Neural crest cell (in vitro differentiated cells): Measurements from ENCODE around the gene MRPL55. TPM values are rescaled to one million over a fixed set of nuclear protein-coding genes. Genes with fewer than 3 reads are reported as not detected.

Source experiments
- DNase-seq: peaks from one replicate; pipeline ENCODE4 v3.0.0; 2021; ENCODE audit warnings: low read depth, mixed read lengths, low spot score
- H3K27ac Mint-ChIP-seq: one replicate; pipeline ENCODE4 v1.8.0; 2021; ENCODE audit warnings: mild to moderate bottlenecking, mixed read lengths; ENCODE audit not compliant: unreplicated experiment
- H3K27me3 Mint-ChIP-seq: 2 replicates; pipeline ENCODE4 v1.8.0; 2021; ENCODE audit warnings: low read depth, mild to moderate bottlenecking, mixed read lengths
- H3K36me3 Mint-ChIP-seq: 2 replicates; pipeline ENCODE4 v1.8.0; 2021; ENCODE audit warnings: low read depth, mild to moderate bottlenecking, mixed read lengths
- H3K4me1 Mint-ChIP-seq: 2 replicates; pipeline ENCODE4 v1.8.0; 2021; ENCODE audit warnings: mixed read lengths
- H3K4me3 Mint-ChIP-seq: one replicate; pipeline ENCODE4 v1.8.0; 2021; ENCODE audit warnings: mild to moderate bottlenecking, mixed read lengths
- H3K9me3 Mint-ChIP-seq: 2 replicates; pipeline ENCODE4 v1.8.0; 2021; ENCODE audit warnings: mixed read lengths
- total RNA-seq: library from RNA; stranded (reverse); gene quantifications from 2 replicates; pipeline ENCODE4 v1.2.1, GENCODE V29; 2021
- TF ChIP-seq, protein P1 (sequence below): fragments of 200-600 bp; sonication (generic); conservative IDR thresholded peaks from 2 replicates; pipeline ENCODE4 v1.5.0; 2021; ENCODE audit warnings: antibody characterized with exemption, mild to moderate bottlenecking

The MRPL55 gene
- total RNA-seq, 1 donor from 2014 or later: 67.3 TPM

DNA sequence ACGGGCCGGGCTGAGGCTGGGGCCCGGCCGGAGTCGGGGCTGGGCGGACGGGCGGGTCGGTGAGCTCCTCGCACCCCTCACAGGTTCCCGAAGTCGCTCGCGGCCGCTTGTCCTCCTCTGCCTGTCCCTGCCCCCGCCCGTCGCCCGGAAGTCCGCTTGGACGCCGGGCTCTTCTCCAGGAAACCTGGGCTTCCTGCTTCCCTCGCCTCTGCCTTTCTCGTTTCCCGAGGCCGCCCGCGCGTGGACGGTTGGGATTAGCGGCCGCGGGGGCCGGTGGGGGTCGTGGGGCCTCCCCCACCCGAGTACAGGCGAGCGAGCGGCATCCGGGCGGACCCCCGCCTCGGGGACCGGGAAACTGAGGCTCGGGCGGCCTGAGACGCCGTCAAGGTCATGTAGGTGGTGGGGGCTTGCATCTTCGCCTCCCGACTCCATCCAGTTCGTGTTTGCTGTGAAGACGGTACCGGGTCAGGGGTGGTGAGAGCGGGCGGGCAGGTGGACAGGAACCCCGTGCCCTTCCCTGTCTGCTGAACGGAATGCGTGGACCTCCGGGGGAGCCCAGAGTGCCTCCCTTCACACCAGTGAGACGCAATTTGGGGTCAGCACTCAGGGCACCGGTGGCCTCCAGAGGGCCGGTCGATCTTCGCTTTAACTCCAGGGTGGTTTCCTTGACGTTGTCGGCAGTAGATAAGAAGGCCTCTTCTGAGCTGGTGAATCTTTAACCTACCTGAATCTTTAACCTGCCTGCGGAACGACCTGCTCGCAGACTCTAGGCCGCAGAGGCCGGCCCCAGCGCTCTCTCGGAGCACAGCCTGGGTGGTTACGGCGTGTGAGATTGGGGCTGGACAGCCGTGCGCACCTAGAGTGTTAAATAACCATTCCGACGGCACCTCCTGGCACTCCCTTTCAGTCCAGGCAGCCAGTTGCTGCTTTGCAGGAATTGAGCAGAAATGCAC lies 25.9 kb downstream of the MRPL55 start:
- H3K27ac Mint-ChIP-seq: peak overlapping the region; percentile 96
- H3K4me1 Mint-ChIP-seq: peaks cover 49% of the 10 kb centered on the region

GRCh38 chr1:228082214-228082917 lies 26.7 kb downstream of the MRPL55 start, which contains the start of gene ARF1:
Gene ARF1, plus strand, starts transcription at chr1:228082708. Its CDS starts 14,407 bp downstream, at chr1:228097115.
- Mint-ChIP-seq H3K36me3 (no peaks in the 10 kb centered on the region), H3K9me3 (no peaks in the 10 kb centered on the region), H3K4me1 (peaks cover 41% of the 10 kb centered on the region), H3K27ac (peak within 1 kb of the TSS; percentile 96), H3K27me3 (peaks cover 2% of the 10 kb centered on the region), H3K4me3 (peak within 1 kb of the TSS; percentile 98)
- TF ChIP-seq, protein P1, sequence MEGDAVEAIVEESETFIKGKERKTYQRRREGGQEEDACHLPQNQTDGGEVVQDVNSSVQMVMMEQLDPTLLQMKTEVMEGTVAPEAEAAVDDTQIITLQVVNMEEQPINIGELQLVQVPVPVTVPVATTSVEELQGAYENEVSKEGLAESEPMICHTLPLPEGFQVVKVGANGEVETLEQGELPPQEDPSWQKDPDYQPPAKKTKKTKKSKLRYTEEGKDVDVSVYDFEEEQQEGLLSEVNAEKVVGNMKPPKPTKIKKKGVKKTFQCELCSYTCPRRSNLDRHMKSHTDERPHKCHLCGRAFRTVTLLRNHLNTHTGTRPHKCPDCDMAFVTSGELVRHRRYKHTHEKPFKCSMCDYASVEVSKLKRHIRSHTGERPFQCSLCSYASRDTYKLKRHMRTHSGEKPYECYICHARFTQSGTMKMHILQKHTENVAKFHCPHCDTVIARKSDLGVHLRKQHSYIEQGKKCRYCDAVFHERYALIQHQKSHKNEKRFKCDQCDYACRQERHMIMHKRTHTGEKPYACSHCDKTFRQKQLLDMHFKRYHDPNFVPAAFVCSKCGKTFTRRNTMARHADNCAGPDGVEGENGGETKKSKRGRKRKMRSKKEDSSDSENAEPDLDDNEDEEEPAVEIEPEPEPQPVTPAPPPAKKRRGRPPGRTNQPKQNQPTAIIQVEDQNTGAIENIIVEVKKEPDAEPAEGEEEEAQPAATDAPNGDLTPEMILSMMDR: no peak
- DNase-seq: peak; percentile 91

More for the DNA sequence above, 25.9 kb downstream of the MRPL55 start:
- TF ChIP-seq, protein P1: no peak
- H3K4me3 Mint-ChIP-seq: peak overlapping the region; percentile 98
- H3K36me3 Mint-ChIP-seq: no peaks in the 10 kb centered on the region
- no peaks in the 10 kb centered on the region for H3K27me3 Mint-ChIP-seq
- DNase-seq: no peak
- H3K9me3 Mint-ChIP-seq: no peaks in the 10 kb centered on the region

GRCh38 chr1:228081578-228082213 lies 27.4 kb downstream of the MRPL55 start:
- H3K27ac Mint-ChIP-seq: no peak overlapping the region
- H3K4me1 Mint-ChIP-seq: peaks cover 36% of the 10 kb centered on the region

DNA sequence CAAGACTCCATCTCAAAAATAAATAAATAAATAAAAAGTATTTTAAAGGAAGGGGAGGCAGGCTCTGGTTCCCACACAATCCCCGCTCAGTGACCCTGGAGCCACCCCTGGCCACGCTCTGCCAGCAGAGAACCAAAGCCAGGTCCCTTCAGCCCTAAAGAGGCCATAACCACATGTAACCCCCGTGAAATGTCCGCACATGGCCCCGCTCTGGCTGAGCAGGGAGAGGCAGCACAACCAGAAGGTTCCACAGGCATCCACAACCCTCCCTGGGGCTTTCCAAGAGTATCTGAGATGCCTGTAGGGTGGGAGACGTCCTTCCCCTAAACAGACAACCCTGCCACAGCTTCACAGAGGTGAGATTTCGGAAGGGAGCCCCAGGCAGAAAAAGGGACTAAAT lies 28.0 kb downstream of the MRPL55 start:
- DNase-seq: no peak
- Mint-ChIP-seq H3K4me3 (peak overlapping the region; percentile 80), H3K27ac (no peak overlapping the region), H3K4me1 (peaks cover 32% of the 10 kb centered on the region), H3K9me3 (no peaks in the 10 kb centered on the region), H3K36me3 (no peaks in the 10 kb centered on the region), H3K27me3 (peaks cover 5% of the 10 kb centered on the region)
- TF ChIP-seq, protein P1: no peak

More at GRCh38 chr1:228081578-228082213, 27.4 kb downstream of the MRPL55 start:
- TF ChIP-seq, protein P1: no peak
- no peak for DNase-seq
- H3K36me3 Mint-ChIP-seq: no peaks in the 10 kb centered on the region
- H3K27me3 Mint-ChIP-seq: peaks cover 5% of the 10 kb centered on the region
- H3K9me3 Mint-ChIP-seq: no peaks in the 10 kb centered on the region
- H3K4me3 Mint-ChIP-seq: peak overlapping the region; percentile 80

DNA sequence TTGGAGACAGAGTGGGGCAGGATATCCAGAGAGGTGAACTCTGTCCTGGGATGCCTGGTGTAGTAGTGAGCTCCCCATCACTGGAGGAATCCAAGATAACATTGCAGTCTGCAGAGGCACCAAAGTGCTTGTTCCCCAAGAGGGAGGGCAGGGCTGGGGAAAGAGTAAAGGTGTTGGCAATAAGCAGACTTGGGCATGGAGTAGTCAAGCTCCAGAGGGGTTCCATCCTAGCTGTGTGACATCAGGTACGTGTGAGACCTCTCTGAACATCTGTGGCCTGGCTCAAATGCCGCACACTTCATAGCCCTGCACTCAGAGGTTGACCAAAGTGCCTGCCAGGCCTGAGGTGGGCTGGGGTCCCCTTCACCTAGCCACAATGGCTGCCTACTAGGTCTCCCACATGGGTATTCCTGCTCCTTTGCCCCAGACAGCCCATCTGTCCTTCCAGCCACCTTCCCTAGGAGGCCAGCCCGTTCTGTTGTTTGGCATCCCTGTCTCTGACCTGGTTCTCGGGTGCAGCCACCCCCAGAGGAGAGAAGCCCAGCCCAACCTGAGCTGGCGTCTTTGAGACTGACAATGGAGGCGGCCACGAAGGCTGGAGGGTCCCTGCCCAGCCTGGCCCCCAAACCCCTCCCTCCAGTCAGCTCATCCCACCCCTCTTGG lies 29.4 kb downstream of the MRPL55 start:
- DNase-seq: no peak
- Mint-ChIP-seq H3K9me3 (no peaks in the 10 kb centered on the region), H3K27me3 (peaks cover 8% of the 10 kb centered on the region), H3K4me3 (peak overlapping the region; percentile 68), H3K27ac (no peak overlapping the region), H3K4me1 (peaks cover 22% of the 10 kb centered on the region), H3K36me3 (no peaks in the 10 kb centered on the region)
- TF ChIP-seq, protein P1: no peak
